ENCODE results near the gene KSR2.

Gene KSR2

DNA sequence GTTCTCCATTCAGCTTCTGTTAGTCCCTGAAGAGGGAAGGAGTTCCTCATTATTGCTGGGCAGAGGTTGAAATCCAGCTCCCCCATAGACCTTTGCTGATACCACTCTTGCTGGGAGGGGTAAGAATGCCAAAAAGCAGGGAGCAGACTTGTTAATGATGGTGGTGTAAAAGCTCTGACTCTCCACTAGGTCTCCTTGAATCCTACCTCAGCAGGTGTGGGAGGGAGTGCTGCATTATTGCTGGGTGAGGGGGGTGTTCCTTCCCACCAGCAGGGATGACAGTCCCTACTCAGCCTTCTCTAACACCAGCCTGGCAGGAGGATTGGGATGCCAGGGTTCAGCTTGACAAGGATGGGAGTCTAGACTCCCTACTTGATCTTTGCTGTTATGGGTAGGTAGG, 421.6 kb downstream of the KSR2 start:
- Histone ChIP-seq H3K27me3 (ENCODE audit: low read depth, low read length) (peaks cover 9% of the 10 kb centered on the region; the same call in 1 of the 2 replicates), H3K36me3 (replicated peaks; ENCODE audit: low read depth, low read length) (no peaks in the 10 kb centered on the region), H3K4me2 (ENCODE audit: low read length) (no peak overlapping the region), H3K9ac (ENCODE audit: low read length) (no peak overlapping the region), H2AFZ (ENCODE audit: low read depth, low read length) (no peak overlapping the region), H3K79me2 (ENCODE audit: low read length) (no peaks in the 10 kb centered on the region), H3K27ac (ENCODE audit: low read length) (no peak overlapping the region), H3K4me3 (ENCODE audit: low read length) (no peak overlapping the region), H3K4me1 (ENCODE audit: low read length) (no peaks in the 10 kb centered on the region), H3K9me3 (ENCODE audit: insufficient read depth, low read length) (no peaks in the 10 kb centered on the region), H4K20me1 (ENCODE audit: insufficient read depth, low read length) (no peaks in the 10 kb centered on the region)
- no peak for TF ChIP-seq EZH2phosphoT487 (IDR thresholded peaks at IDR 0.05; ENCODE audit: low read depth)
- TF ChIP-seq, protein P1, sequence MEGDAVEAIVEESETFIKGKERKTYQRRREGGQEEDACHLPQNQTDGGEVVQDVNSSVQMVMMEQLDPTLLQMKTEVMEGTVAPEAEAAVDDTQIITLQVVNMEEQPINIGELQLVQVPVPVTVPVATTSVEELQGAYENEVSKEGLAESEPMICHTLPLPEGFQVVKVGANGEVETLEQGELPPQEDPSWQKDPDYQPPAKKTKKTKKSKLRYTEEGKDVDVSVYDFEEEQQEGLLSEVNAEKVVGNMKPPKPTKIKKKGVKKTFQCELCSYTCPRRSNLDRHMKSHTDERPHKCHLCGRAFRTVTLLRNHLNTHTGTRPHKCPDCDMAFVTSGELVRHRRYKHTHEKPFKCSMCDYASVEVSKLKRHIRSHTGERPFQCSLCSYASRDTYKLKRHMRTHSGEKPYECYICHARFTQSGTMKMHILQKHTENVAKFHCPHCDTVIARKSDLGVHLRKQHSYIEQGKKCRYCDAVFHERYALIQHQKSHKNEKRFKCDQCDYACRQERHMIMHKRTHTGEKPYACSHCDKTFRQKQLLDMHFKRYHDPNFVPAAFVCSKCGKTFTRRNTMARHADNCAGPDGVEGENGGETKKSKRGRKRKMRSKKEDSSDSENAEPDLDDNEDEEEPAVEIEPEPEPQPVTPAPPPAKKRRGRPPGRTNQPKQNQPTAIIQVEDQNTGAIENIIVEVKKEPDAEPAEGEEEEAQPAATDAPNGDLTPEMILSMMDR (IDR thresholded peaks at IDR 0.05; ENCODE audit: low read depth, low read length) = no peak

DNA sequence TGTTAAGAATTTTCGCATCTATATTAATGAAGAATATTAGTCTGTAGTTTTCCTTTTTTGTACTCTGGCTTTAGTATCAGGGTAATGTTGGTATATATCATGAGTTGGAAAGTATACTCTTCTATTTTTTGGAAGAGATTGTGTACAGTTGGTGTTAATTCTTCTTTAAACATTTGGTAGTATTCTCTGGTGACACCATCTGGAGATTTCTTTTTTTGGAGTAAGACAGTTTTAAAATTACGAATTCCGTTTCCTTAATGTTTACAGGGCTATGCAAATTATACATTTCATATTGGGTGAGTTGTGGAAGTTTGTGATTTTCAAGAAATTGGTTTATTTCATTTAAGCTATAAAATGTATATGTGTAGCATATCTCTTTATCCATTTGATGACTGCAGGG, 423.6 kb downstream of the KSR2 start:
- no peak overlapping the region for H3K4me2 ChIP-seq (ENCODE audit: low read length)
- no peak overlapping the region for H3K27ac ChIP-seq (ENCODE audit: low read length)
- H3K4me3 ChIP-seq (ENCODE audit: low read length) = no peak overlapping the region
- H3K4me1 ChIP-seq (ENCODE audit: low read length) = no peaks in the 10 kb centered on the region
- H3K79me2 ChIP-seq (ENCODE audit: low read length) = no peaks in the 10 kb centered on the region
- no peaks in the 10 kb centered on the region for H3K36me3 ChIP-seq (replicated peaks; ENCODE audit: low read depth, low read length)
- TF ChIP-seq EZH2phosphoT487 (IDR thresholded peaks at IDR 0.05; ENCODE audit: low read depth) = no peak
- TF ChIP-seq, protein P1 (IDR thresholded peaks at IDR 0.05; ENCODE audit: low read depth, low read length) = no peak
- peaks cover 9% of the 10 kb centered on the region; the same call in 1 of the 2 replicates for H3K27me3 ChIP-seq (ENCODE audit: low read depth, low read length)
- H4K20me1 ChIP-seq (ENCODE audit: insufficient read depth, low read length) = no peaks in the 10 kb centered on the region
- H3K9ac ChIP-seq (ENCODE audit: low read length) = no peak overlapping the region
- no peaks in the 10 kb centered on the region for H3K9me3 ChIP-seq (ENCODE audit: insufficient read depth, low read length)
- no peak overlapping the region for H2AFZ ChIP-seq (ENCODE audit: low read depth, low read length)

DNA sequence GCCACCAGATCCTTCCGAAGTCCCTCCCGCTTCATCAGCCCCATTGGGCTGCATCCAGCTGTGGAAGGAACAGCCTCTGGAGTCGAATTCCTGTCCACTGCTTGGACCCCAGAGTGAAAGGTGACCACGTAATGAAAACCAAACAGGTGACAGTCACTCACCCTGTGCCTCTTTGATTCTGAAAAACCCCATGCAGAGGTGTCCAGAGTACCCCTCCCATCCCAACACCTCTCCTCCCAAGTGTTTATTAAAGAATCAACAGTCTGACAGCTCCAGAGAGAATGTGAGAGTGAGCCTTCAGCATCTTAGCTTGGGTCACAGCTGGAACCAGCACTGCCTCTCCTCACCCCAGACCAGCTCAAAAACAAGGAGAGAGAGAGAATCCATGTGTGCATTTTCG, 428.8 kb downstream of the KSR2 start:
- Histone ChIP-seq H3K27me3 (ENCODE audit: low read depth, low read length) (no peaks in the 10 kb centered on the region), H3K4me2 (ENCODE audit: low read length) (no peak overlapping the region), H3K4me1 (ENCODE audit: low read length) (no peaks in the 10 kb centered on the region), H3K9me3 (ENCODE audit: insufficient read depth, low read length) (no peaks in the 10 kb centered on the region), H3K79me2 (ENCODE audit: low read length) (no peaks in the 10 kb centered on the region), H3K4me3 (ENCODE audit: low read length) (no peak overlapping the region), H3K36me3 (replicated peaks; ENCODE audit: low read depth, low read length) (no peaks in the 10 kb centered on the region), H3K9ac (ENCODE audit: low read length) (no peak overlapping the region), H3K27ac (ENCODE audit: low read length) (no peak overlapping the region), H2AFZ (ENCODE audit: low read depth, low read length) (no peak overlapping the region), H4K20me1 (ENCODE audit: insufficient read depth, low read length) (no peaks in the 10 kb centered on the region)
- TF ChIP-seq, protein P1 (IDR thresholded peaks at IDR 0.05; ENCODE audit: low read depth, low read length) = no peak
- no peak for TF ChIP-seq EZH2phosphoT487 (IDR thresholded peaks at IDR 0.05; ENCODE audit: low read depth)

DNA sequence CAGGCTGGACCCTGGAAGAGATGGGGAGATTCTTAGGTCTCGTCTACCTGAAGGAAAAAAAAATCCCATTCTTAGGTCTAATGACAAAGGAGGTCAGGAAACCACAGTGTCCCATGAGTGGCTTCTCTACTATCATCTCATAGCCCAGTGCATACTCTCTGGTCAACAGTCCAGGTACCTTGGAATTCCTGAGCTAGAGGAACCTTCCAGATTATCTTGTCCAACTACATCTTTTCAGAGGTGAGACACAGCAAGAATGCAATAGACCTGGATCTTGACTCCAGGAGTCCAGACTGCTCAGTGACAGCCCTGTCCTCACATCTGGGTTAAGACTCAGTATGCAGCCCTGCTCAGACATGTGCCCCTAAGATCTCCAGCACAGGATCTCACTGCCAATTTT, 429.9 kb downstream of the KSR2 start:
- H3K27me3 ChIP-seq (ENCODE audit: low read depth, low read length) = peaks cover 9% of the 10 kb centered on the region
- no peak overlapping the region for H3K4me3 ChIP-seq (ENCODE audit: low read length)
- H2AFZ ChIP-seq (ENCODE audit: low read depth, low read length) = no peak overlapping the region
- H3K79me2 ChIP-seq (ENCODE audit: low read length) = no peaks in the 10 kb centered on the region
- no peak overlapping the region for H3K9ac ChIP-seq (ENCODE audit: low read length)
- TF ChIP-seq, protein P1 (IDR thresholded peaks at IDR 0.05; ENCODE audit: low read depth, low read length) = no peak
- H3K36me3 ChIP-seq (replicated peaks; ENCODE audit: low read depth, low read length) = no peaks in the 10 kb centered on the region
- H3K4me2 ChIP-seq (ENCODE audit: low read length) = no peak overlapping the region
- no peak overlapping the region for H3K27ac ChIP-seq (ENCODE audit: low read length)
- no peaks in the 10 kb centered on the region for H3K4me1 ChIP-seq (ENCODE audit: low read length)
- H4K20me1 ChIP-seq (ENCODE audit: insufficient read depth, low read length) = no peaks in the 10 kb centered on the region
- no peaks in the 10 kb centered on the region for H3K9me3 ChIP-seq (ENCODE audit: insufficient read depth, low read length)

Measured in OCI-LY3 (cell line).